MM.1S (cell line): ENCODE results near the gene PIK3R5.

Experiments used
- DNase-seq: peaks from one replicate; pipeline ENCODE4 v3.0.0-alpha.2; 2015
- H2AFZ ChIP-seq: fragments of 300-600 bp; sonication (generic); 2 replicates; pipeline ENCODE4 v1.6.0; 2016; ENCODE audit warnings: antibody characterized with exemption, low read length
- H3F3A ChIP-seq: fragments of 300-600 bp; sonication (generic); 2 replicates; pipeline ENCODE4 v1.6.1; 2016; ENCODE audit warnings: mild to moderate bottlenecking, antibody characterized with exemption, low read length, moderate library complexity, mixed read lengths; ENCODE audit not compliant: insufficient read depth
- H3K27ac ChIP-seq: fragments of 300-600 bp; sonication (generic); 2 replicates; pipeline ENCODE4 v1.5.1; 2016; ENCODE audit warnings: mild to moderate bottlenecking, low read length
- H3K27me3 ChIP-seq: fragments of 300-600 bp; sonication (generic); replicated peaks from 2 replicates; pipeline ENCODE4 v1.6.0; 2016; ENCODE audit warnings: low read length; ENCODE audit not compliant: insufficient read depth
- H3K36me3 ChIP-seq: fragments of 300-600 bp; sonication (generic); replicated peaks from 2 replicates; pipeline ENCODE4 v1.6.1; 2016; ENCODE audit warnings: mild to moderate bottlenecking, low read length, mixed read lengths; ENCODE audit not compliant: insufficient read depth
- H3K4me1 ChIP-seq: fragments of 300-600 bp; sonication (generic); 2 replicates; pipeline ENCODE4 v1.6.1; 2016; ENCODE audit warnings: low read length, mixed read lengths
- H3K4me2 ChIP-seq: fragments of 300-600 bp; sonication (generic); 2 replicates; pipeline ENCODE4 v1.6.0; 2016; ENCODE audit warnings: low read depth, low read length
- H3K4me3 ChIP-seq: fragments of 300-600 bp; sonication (generic); 2 replicates; pipeline ENCODE4 v1.5.1; 2016; ENCODE audit warnings: low read length, mixed read lengths
- H3K79me2 ChIP-seq: fragments of 300-600 bp; sonication (generic); 2 replicates; pipeline ENCODE4 v1.6.1; 2016; ENCODE audit warnings: mixed run types, low read length, mixed read lengths
- H3K9ac ChIP-seq: fragments of 300-600 bp; sonication (generic); 2 replicates; pipeline ENCODE4 v1.6.1; 2016; ENCODE audit warnings: low read length, mixed read lengths
- H3K9me2 ChIP-seq: fragments of 300-600 bp; sonication (generic); replicated peaks from 2 replicates; pipeline ENCODE4 v1.6.1; 2016; ENCODE audit warnings: mild to moderate bottlenecking, low read length, mixed read lengths; ENCODE audit not compliant: insufficient read depth
- H3K9me3 ChIP-seq: fragments of 300-600 bp; sonication (generic); replicated peaks from 2 replicates; pipeline ENCODE4 v1.6.1; 2016; ENCODE audit warnings: mild to moderate bottlenecking, low read length, mixed read lengths; ENCODE audit not compliant: insufficient read depth
- H4K20me1 ChIP-seq: fragments of 300-600 bp; sonication (generic); 2 replicates; pipeline ENCODE4 v1.6.1; 2016; ENCODE audit warnings: mild to moderate bottlenecking, low read length, moderate library complexity, mixed read lengths; ENCODE audit not compliant: insufficient read depth
- EZH2 ChIP-seq: fragments of 300-600 bp; sonication (generic); optimal IDR thresholded peaks from 2 replicates; pipeline ENCODE3; 2017; ENCODE audit warnings: low read depth, mild to moderate bottlenecking, antibody characterized with exemption, low read length, mixed read lengths
- EZH2phosphoT487 ChIP-seq: fragments of 300-600 bp; sonication (generic); IDR thresholded peaks from 2 replicates; pipeline ENCODE4 v1.6.1; 2018; ENCODE audit warnings: antibody characterized with exemption, low read length
- TF ChIP-seq, protein P1 (sequence below): fragments of 300-600 bp; sonication (generic); IDR thresholded peaks from 2 replicates; pipeline ENCODE4 v1.5.1; 2016; ENCODE audit warnings: antibody characterized with exemption, low read length, mixed read lengths

PIK3R5 gene

DNA sequence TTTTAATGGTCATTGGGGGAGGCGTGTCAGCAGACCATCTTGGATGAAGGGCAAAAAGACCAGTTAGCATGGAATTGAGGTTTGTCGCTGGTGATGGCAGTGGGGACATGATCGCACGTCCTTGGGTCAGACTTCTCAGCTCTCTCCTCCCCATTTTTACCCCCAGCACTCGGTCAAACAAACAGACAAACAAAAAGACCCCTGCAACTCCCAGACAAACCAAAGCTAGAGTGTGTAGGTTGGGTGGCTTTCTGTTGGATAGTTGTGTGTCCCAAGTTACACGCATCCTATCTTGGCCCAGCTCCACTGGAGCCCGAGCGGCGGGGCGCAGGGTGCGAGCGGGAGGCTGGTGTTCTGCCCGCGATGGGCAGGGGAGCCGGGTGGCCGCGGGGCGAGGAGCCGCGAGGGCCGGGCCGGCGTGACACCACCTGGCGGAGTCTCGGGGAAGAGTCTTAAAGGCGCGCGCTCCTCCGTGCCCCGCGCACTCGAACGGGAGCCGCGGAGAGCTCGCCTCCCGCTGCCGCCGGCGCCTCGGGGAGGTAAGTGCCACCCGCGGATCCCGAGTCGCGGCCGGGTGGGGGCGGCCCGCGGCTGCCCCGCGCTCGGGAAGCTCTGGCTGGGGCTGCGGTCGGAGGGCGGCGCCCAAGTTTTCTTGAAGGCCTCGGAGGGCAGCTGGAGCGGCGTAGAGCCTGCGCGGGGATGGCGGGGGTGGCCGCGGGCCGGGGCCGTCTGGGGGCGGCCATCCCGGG, 37.3 kb upstream of the PIK3R5 start:
- no peaks in the 10 kb centered on the region for H3K9me3 ChIP-seq
- H3K27ac ChIP-seq = no peak overlapping the region
- no peaks in the 10 kb centered on the region for H3K9me2 ChIP-seq
- no peak overlapping the region for H3K4me2 ChIP-seq
- no peak overlapping the region for H3K4me3 ChIP-seq
- H3K4me1 ChIP-seq = no peaks in the 10 kb centered on the region
- H3K36me3 ChIP-seq = no peaks in the 10 kb centered on the region
- H3K9ac ChIP-seq = no peak overlapping the region
- no peak for DNase-seq
- no peaks in the 10 kb centered on the region for H3F3A ChIP-seq
- no peak overlapping the region for H2AFZ ChIP-seq
- H4K20me1 ChIP-seq = no peaks in the 10 kb centered on the region
- no peak for TF ChIP-seq EZH2
- no peak for TF ChIP-seq EZH2phosphoT487
- TF ChIP-seq, protein P1, sequence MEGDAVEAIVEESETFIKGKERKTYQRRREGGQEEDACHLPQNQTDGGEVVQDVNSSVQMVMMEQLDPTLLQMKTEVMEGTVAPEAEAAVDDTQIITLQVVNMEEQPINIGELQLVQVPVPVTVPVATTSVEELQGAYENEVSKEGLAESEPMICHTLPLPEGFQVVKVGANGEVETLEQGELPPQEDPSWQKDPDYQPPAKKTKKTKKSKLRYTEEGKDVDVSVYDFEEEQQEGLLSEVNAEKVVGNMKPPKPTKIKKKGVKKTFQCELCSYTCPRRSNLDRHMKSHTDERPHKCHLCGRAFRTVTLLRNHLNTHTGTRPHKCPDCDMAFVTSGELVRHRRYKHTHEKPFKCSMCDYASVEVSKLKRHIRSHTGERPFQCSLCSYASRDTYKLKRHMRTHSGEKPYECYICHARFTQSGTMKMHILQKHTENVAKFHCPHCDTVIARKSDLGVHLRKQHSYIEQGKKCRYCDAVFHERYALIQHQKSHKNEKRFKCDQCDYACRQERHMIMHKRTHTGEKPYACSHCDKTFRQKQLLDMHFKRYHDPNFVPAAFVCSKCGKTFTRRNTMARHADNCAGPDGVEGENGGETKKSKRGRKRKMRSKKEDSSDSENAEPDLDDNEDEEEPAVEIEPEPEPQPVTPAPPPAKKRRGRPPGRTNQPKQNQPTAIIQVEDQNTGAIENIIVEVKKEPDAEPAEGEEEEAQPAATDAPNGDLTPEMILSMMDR = no peak
- peaks cover 55% of the 10 kb centered on the region for H3K27me3 ChIP-seq
- H3K79me2 ChIP-seq = no peaks in the 10 kb centered on the region

DNA sequence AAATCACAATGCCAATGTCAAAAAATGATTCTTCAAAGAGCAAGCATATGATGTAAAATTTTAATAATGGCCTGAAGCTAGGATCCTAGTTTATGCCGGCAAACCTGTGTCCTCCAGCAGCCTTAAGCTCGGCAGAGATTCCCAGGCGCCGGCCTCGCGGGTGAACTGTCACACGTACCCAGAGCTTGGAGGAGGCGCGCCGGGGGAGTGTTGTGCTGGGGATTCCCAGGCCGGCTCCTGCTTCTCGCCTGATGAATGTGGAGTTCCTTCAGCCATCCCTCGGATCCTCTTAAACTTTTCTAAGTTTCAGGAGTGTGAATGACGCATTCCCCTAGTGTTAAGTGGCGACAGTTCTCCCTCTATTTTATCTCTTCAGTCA, 36.7 kb upstream of the PIK3R5 start:
- Histone ChIP-seq H3F3A (no peaks in the 10 kb centered on the region), H3K36me3 (no peaks in the 10 kb centered on the region), H4K20me1 (no peaks in the 10 kb centered on the region), H3K9ac (no peak overlapping the region), H3K4me2 (no peak overlapping the region), H3K4me3 (no peak overlapping the region), H3K27ac (no peak overlapping the region), H3K27me3 (peaks cover 55% of the 10 kb centered on the region), H2AFZ (no peak overlapping the region), H3K79me2 (no peaks in the 10 kb centered on the region), H3K9me2 (no peaks in the 10 kb centered on the region), H3K9me3 (no peaks in the 10 kb centered on the region), H3K4me1 (no peaks in the 10 kb centered on the region)
- no peak for TF ChIP-seq EZH2
- TF ChIP-seq EZH2phosphoT487 = no peak
- TF ChIP-seq, protein P1 = no peak
- DNase-seq = no peak

DNA sequence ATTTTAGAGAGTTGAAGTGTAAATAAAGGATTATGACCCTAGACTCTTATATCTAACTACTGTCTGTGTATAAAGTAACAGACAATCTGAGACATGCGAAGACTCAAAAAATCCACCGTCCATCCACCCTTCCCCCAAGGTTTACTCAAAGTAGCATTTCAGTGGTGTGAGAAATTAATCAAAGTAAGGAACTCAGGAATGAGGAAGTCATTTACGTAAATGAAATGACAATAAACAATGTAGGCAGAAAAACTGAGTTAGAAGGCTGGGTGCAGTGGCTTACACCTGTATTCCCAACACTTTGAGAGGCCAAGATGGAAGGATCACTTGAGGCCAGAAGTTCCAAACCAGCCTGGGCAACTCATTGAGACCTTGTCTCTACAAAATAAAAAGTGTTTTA, 36.1 kb upstream of the PIK3R5 start:
- Histone ChIP-seq H4K20me1 (no peaks in the 10 kb centered on the region), H3K27ac (no peak overlapping the region), H3K4me2 (no peak overlapping the region), H3K9me3 (no peaks in the 10 kb centered on the region), H2AFZ (no peak overlapping the region), H3K27me3 (peaks cover 54% of the 10 kb centered on the region), H3K9ac (no peak overlapping the region), H3F3A (no peaks in the 10 kb centered on the region), H3K4me3 (no peak overlapping the region), H3K79me2 (no peaks in the 10 kb centered on the region), H3K9me2 (no peaks in the 10 kb centered on the region), H3K4me1 (no peaks in the 10 kb centered on the region), H3K36me3 (no peaks in the 10 kb centered on the region)
- TF ChIP-seq EZH2 = no peak
- TF ChIP-seq, protein P1 = no peak
- no peak for TF ChIP-seq EZH2phosphoT487
- no peak for DNase-seq
